GM12878 (cell line): ENCODE data around the gene IL36G. TPM values are rescaled to one million over a fixed set of nuclear protein-coding genes. Genes with fewer than 3 reads are reported as not detected.

Experiments
- BMI1 ChIP-seq: fragments of 450-650 bp; IDR thresholded peaks from 2 replicates; pipeline ENCODE4 v1.6.1; 2016; ENCODE audit warnings: mild to moderate bottlenecking, moderate library complexity, borderline replicate concordance
- HDAC6 ChIP-seq: fragments of 200-600 bp; sonication (generic); IDR thresholded peaks from one replicate; pipeline ENCODE4 v1.8.0; 2017; ENCODE audit warnings: antibody characterized with exemption; ENCODE audit not compliant: unreplicated experiment
- IRF4 ChIP-seq: IDR thresholded peaks from 2 replicates; pipeline ENCODE4 v1.6.1; 2011; ENCODE audit warnings: low read depth, low read length
- IRF5 ChIP-seq: fragments of 450-650 bp; IDR thresholded peaks from 2 replicates; pipeline ENCODE4 v1.6.1; 2017; ENCODE audit warnings: borderline replicate concordance
- MYB ChIP-seq: fragments of 150-350 bp; IDR thresholded peaks from 2 replicates; pipeline ENCODE4 v1.6.1; 2014; ENCODE audit warnings: mild to moderate bottlenecking, low read depth, low read length, borderline replicate concordance
- NR2F1 ChIP-seq: fragments of 450-650 bp; conservative IDR thresholded peaks from 2 replicates; pipeline ENCODE4 v1.6.1; 2017; ENCODE audit warnings: mild to moderate bottlenecking
- RB1 ChIP-seq: fragments of 450-650 bp; formaldehyde crosslinking; IDR thresholded peaks from 2 replicates; pipeline ENCODE4 v1.6.1; 2017; ENCODE audit warnings: mild to moderate bottlenecking, borderline replicate concordance
- RUNX3 ChIP-seq: IDR thresholded peaks from 2 replicates; pipeline ENCODE4 v1.6.1; 2012; ENCODE audit warnings: low read length, inconsistent platforms
- SMC3 ChIP-seq: IDR thresholded peaks from 2 replicates; pipeline ENCODE4 v1.6.1; 2011; ENCODE audit warnings: low read length, improper control_type of control experiment, borderline replicate concordance
- TCF12 ChIP-seq: IDR thresholded peaks from 2 replicates; pipeline ENCODE4 v1.6.1; 2011; ENCODE audit warnings: low read depth, mild to moderate bottlenecking, low read length
- TCF3 ChIP-seq: IDR thresholded peaks from 2 replicates; pipeline ENCODE4 v1.6.1; 2012; ENCODE audit warnings: low read depth, mild to moderate bottlenecking, low read length, borderline replicate concordance; ENCODE audit not compliant: insufficient read depth
- YY1 ChIP-seq: IDR thresholded peaks from 2 replicates; pipeline ENCODE4 v1.6.1; 2011; ENCODE audit warnings: low read depth, mild to moderate bottlenecking, low read length
- polyA plus RNA-seq, 11 experiments: library from polyadenylated mRNA; depleted of rRNA in 4 of 11; unstranded in 6 of 11; stranded (reverse) in 5 of 11; fragments of >200 nt; fragmentation: Nextera tagmentation in 4 of 11; fragmentation: Illumina TruSeq in 1 of 11; extraction: Ambion mirVana in 4 of 11; extraction: Trizol in 1 of 11; gene quantifications; 1 replicate in 1 of 11; 2 replicates in 10 of 11; pipeline versions ENCODE4 v1.2.1 to v1.2.3, GENCODE V29; 2011 to 2016; ENCODE audit warnings: inconsistent platforms in 2 of 11, missing spikeins in 2 of 11, low read depth in 1 of 11
- total RNA-seq, 4 experiments: library from RNA; depleted of rRNA in 3 of 4; stranded (reverse); fragments of >200 nt in 3 of 4; fragmentation: Illumina TruSeq in 1 of 4; extraction: Trizol in 1 of 4; gene quantifications; 2 replicates each; pipeline versions ENCODE4 v1.2.1 to v1.2.3, GENCODE V29; 2013 to 2021

IL36G gene
- total and polyA plus RNA-seq, 10 of the 15 experiments (the other 5 are each of a cell fraction or from before 2014, with no cell fraction given): 0.10 TPM; not detected in 9

GRCh38 chr2:112941753-112942653, 35.8 kb upstream of the IL36G start (continued):
- TF ChIP-seq RB1 (peak; percentile 69; the same call in 1 of the 2 replicates), YY1 (peak; percentile 76), IRF5 (no peak), SMC3 (peak; percentile 76; the same call in 1 of the 2 replicates), RUNX3 (peak; percentile 79), MYB (no peak), IRF4 (0 out of 2 replicates have a peak, but pooled peaks have one; percentile 16), HDAC6 (no peak), BMI1 (no peak), NR2F1 (no peak), TCF12 (peak; percentile 77), TCF3 (peak; percentile 82; the same call in 1 of the 2 replicates)
